Gastrocnemius medialis (tissue), 4 donors: Measurements from ENCODE around the gene CDK2AP2. TPM values are rescaled to one million over a fixed set of nuclear protein-coding genes. Genes with fewer than 3 reads are reported as not detected.

ENCODE experiments used
- ATAC-seq, 2 donors: fragments of 150-250 bp; one replicate each; pipeline ENCODE4 v1.9.1; 2016
- DNase-seq, 2 donors: peaks; one replicate each; pipeline ENCODE4 v3.0.0-alpha.2; 2019
- H3K27ac ChIP-seq, 4 donors: fragments of 200-600 bp; sonication (generic); 1 replicate in 1 of 4; 2 replicates in 3 of 4; pipeline ENCODE4 v1.5.1; 2016 to 2018; ENCODE audit warnings: mild to moderate bottlenecking in 2 of 4, moderate library complexity in 1 of 4
- H3K27me3 ChIP-seq, 3 donors: fragments of 200-600 bp; sonication (generic) in 2 of 3; 1 replicate in 1 of 3; 2 replicates in 2 of 3; pipeline versions ENCODE4 v1.5.1 to v1.6.0; 2016 to 2019; ENCODE audit warnings: mild to moderate bottlenecking in 1 of 3, moderate library complexity in 1 of 3
- H3K36me3 ChIP-seq, 2 donors: fragments of 200-600 bp; sonication (generic) in 1 of 2; one replicate each; pipeline ENCODE4 v1.5.1; 2017 to 2018
- H3K4me1 ChIP-seq, 2 donors: fragments of 200-600 bp; sonication (generic) in 1 of 2; one replicate each; pipeline ENCODE4 v1.5.1; 2016 to 2017; ENCODE audit warnings: mild to moderate bottlenecking in 2 of 2
- H3K4me3 ChIP-seq, 4 donors: fragments of 200-600 bp; sonication (generic) in 3 of 4; 1 replicate in 1 of 4; 2 replicates in 3 of 4; pipeline ENCODE4 v1.5.1; 2016 to 2019; ENCODE audit warnings: mild to moderate bottlenecking in 2 of 4
- H3K9me3 ChIP-seq, 3 donors: fragments of 200-600 bp; sonication (generic) in 2 of 3; 1 replicate in 1 of 3; 2 replicates in 2 of 3; pipeline ENCODE4 v1.5.1; 2016 to 2019
- CTCF ChIP-seq, 5 experiments: fragments of 450-650 bp in 3 of 5; fragments of 200-600 bp in 2 of 5; sonication (generic) in 2 of 5; IDR thresholded peaks in 4 of 5; conservative IDR thresholded peaks in 1 of 5; 1 replicate in 4 of 5; 2 replicates in 1 of 5; pipeline ENCODE4 v1.5.1; 2016 to 2019; ENCODE audit warnings: antibody characterized with exemption in 5 of 5, mild to moderate bottlenecking in 3 of 5, moderate library complexity in 3 of 5
- POLR2A ChIP-seq, 2 donors: fragments of 450-650 bp; IDR thresholded peaks; one replicate each; pipeline ENCODE4 v1.6.1; 2017; ENCODE audit warnings: antibody characterized with exemption in 2 of 2, mild to moderate bottlenecking in 2 of 2, moderate library complexity in 2 of 2
- in situ Hi-C, 4 donors: fragments of 200-750 bp; cut with MboI; loops; one replicate each; pipeline versions ENCODE4 v1.15.0 to v1.8.0; 2017; ENCODE audit warnings: low sequenced_read_pairs in 4 of 4
- intact Hi-C: fragments of 100-400 bp; cut with DNase I; formaldehyde crosslinking; loops from one replicate; pipeline ENCODE4 v1.15.1; 2023; ENCODE audit warnings: low total_unique reads
- total RNA-seq, 4 donors: library from RNA; depleted of rRNA; stranded (reverse); fragments of >200 nt; gene quantifications; one replicate each; pipeline versions ENCODE4 v1.1.0 to v1.2.3, GENCODE V29; 2016

Gene CDK2AP2
- total RNA-seq, 4 donors from 2014 or later, result 24.1 to 47.5 (median 37.3) TPM

GRCh38 chr11:67492801-67493547 lies 15.0 kb downstream of the CDK2AP2 start:
- Histone ChIP-seq H3K36me3 (peaks cover 0 to 15% of the 10 kb centered on the region in 2 donors), H3K4me3 (no peak overlapping the region), H3K27me3 (no peaks in the 10 kb centered on the region), H3K4me1 (no peaks in the 10 kb centered on the region), H3K27ac (no peak overlapping the region), H3K9me3 (no peaks in the 10 kb centered on the region)
- DNase-seq (no peak), ATAC-seq (no peak)
- intact Hi-C loops, result no loop called here
- TF ChIP-seq POLR2A (IDR thresholded peaks at IDR 0.05), result no peak
- TF ChIP-seq CTCF (IDR thresholded peaks at IDR 0.05 in 4 of 5, conservative IDR thresholded peaks at IDR 0.05 in 1 of 5), result no peak
- in situ Hi-C loops, result no loop called here

- ATAC-seq (no peak), DNase-seq (no peak)
- in situ Hi-C loops (no loop called here), intact Hi-C loops (no loop called here)
- Histone ChIP-seq H3K4me3 (no peak overlapping the region), H3K27me3 (no peaks in the 10 kb centered on the region), H3K4me1 (no peaks in the 10 kb centered on the region), H3K9me3 (no peaks in the 10 kb centered on the region), H3K27ac (no peak overlapping the region), H3K36me3 (peaks cover 0 to 22% of the 10 kb centered on the region in 2 donors)
- TF ChIP-seq POLR2A (IDR thresholded peaks at IDR 0.05), result no peak
- TF ChIP-seq CTCF (IDR thresholded peaks at IDR 0.05 in 4 of 5, conservative IDR thresholded peaks at IDR 0.05 in 1 of 5), result no peak
These were observed 15.8 kb downstream of the CDK2AP2 start for GRCh38 chr11:67492069-67492727.

- Histone ChIP-seq H3K27me3 (no peaks in the 10 kb centered on the region), H3K4me3 (no peak overlapping the region), H3K4me1 (no peaks in the 10 kb centered on the region), H3K27ac (no peak overlapping the region), H3K9me3 (no peaks in the 10 kb centered on the region), H3K36me3 (peaks cover 0 to 26% of the 10 kb centered on the region in 2 donors)
- TF ChIP-seq POLR2A (IDR thresholded peaks at IDR 0.05) (no peak), CTCF (IDR thresholded peaks at IDR 0.05 in 4 of 5, conservative IDR thresholded peaks at IDR 0.05 in 1 of 5) (no peak)
- ATAC-seq (no peak), DNase-seq (no peak)
- intact Hi-C loops (no loop called here), in situ Hi-C loops (no loop called here)
These were observed 16.5 kb downstream of the CDK2AP2 start for GRCh38 chr11:67491276-67492068.

- peaks cover 0 to 26% of the 10 kb centered on the region in 2 donors for H3K36me3 ChIP-seq
- no peak for TF ChIP-seq CTCF (IDR thresholded peaks at IDR 0.05 in 4 of 5, conservative IDR thresholded peaks at IDR 0.05 in 1 of 5)
- TF ChIP-seq POLR2A (IDR thresholded peaks at IDR 0.05), result no peak
- H3K9me3 ChIP-seq, result no peaks in the 10 kb centered on the region
- no peaks in the 10 kb centered on the region for H3K27me3 ChIP-seq
- intact Hi-C loops (no loop called here), in situ Hi-C loops (no loop called here)
- DNase-seq, result no peak
- H3K4me3 ChIP-seq, result no peak overlapping the region
- no peaks in the 10 kb centered on the region for H3K4me1 ChIP-seq
- no peak for ATAC-seq
- H3K27ac ChIP-seq, result no peak overlapping the region
These were observed 17.3 kb downstream of the CDK2AP2 start for GRCh38 chr11:67490727-67491065.
